ENCODE data around the gene RAB24. TPM values are rescaled to one million over a fixed set of nuclear protein-coding genes. Genes with fewer than 3 reads are reported as not detected.
"Not testable (repeated sequence)": the region's sequence is repeated elsewhere in the genome, so short reads cannot be mapped to it uniquely, and the experiment has no call there.

The RAB24 gene
- total RNA-seq, 1 donor from 2014 or later = 30.0 TPM

- Mint-ChIP-seq H3K27me3 (no peaks in the 10 kb centered on the region), H3K27ac (peak overlapping the region; percentile 11), H3K9me3 (ENCODE audit: low read depth) (no peaks in the 10 kb centered on the region), H3K36me3 (ENCODE audit: insufficient read depth) (peaks cover 33% of the 10 kb centered on the region), H3K4me1 (ENCODE audit: low read depth) (peaks cover 2% of the 10 kb centered on the region), H3K4me3 (ENCODE audit: low read depth) (no peak overlapping the region)
- no peak for DNase-seq (ENCODE audit: low spot score, unreplicated experiment)
- TF ChIP-seq CTCF (IDR thresholded peaks at IDR 0.05; ENCODE audit: unreplicated experiment) = no peak
Measured at GRCh38 chr5:177269232-177269895, 34.2 kb downstream of the RAB24 start.

GRCh38 chr5:177265395-177265794 is 38.1 kb downstream of the RAB24 start:
- Mint-ChIP-seq H3K27me3 (no peaks in the 10 kb centered on the region), H3K27ac (no peak overlapping the region), H3K4me3 (ENCODE audit: low read depth) (no peak overlapping the region), H3K36me3 (ENCODE audit: insufficient read depth) (peaks cover 38% of the 10 kb centered on the region), H3K4me1 (ENCODE audit: low read depth) (peaks cover 17% of the 10 kb centered on the region), H3K9me3 (ENCODE audit: low read depth) (no peaks in the 10 kb centered on the region)
- TF ChIP-seq CTCF (IDR thresholded peaks at IDR 0.05; ENCODE audit: unreplicated experiment) = no peak
- DNase-seq (ENCODE audit: low spot score, unreplicated experiment) = no peak

- no peak for DNase-seq (ENCODE audit: low spot score, unreplicated experiment)
- no peak overlapping the region for H3K4me3 Mint-ChIP-seq (ENCODE audit: low read depth)
- H3K4me1 Mint-ChIP-seq (ENCODE audit: low read depth) = peaks cover 17% of the 10 kb centered on the region
- no peaks in the 10 kb centered on the region for H3K9me3 Mint-ChIP-seq (ENCODE audit: low read depth)
- TF ChIP-seq CTCF (IDR thresholded peaks at IDR 0.05; ENCODE audit: unreplicated experiment) = no peak
- peaks cover 37% of the 10 kb centered on the region for H3K36me3 Mint-ChIP-seq (ENCODE audit: insufficient read depth)
- no peaks in the 10 kb centered on the region for H3K27me3 Mint-ChIP-seq
- no peak overlapping the region for H3K27ac Mint-ChIP-seq
Measured at GRCh38 chr5:177264178-177264577, 39.3 kb downstream of the RAB24 start.

- peak overlapping the region; percentile 49 for H3K27ac Mint-ChIP-seq
- H3K36me3 Mint-ChIP-seq (ENCODE audit: insufficient read depth) = peaks cover 39% of the 10 kb centered on the region
- no peak for TF ChIP-seq CTCF (IDR thresholded peaks at IDR 0.05; ENCODE audit: unreplicated experiment)
- H3K4me3 Mint-ChIP-seq (ENCODE audit: low read depth) = no peak overlapping the region
- no peaks in the 10 kb centered on the region for H3K9me3 Mint-ChIP-seq (ENCODE audit: low read depth)
- H3K27me3 Mint-ChIP-seq = no peaks in the 10 kb centered on the region
- no peak for DNase-seq (ENCODE audit: low spot score, unreplicated experiment)
- peaks cover 17% of the 10 kb centered on the region for H3K4me1 Mint-ChIP-seq (ENCODE audit: low read depth)
Measured at GRCh38 chr5:177261510-177261909, 42.0 kb downstream of the RAB24 start.

- no peak for TF ChIP-seq CTCF (IDR thresholded peaks at IDR 0.05; ENCODE audit: unreplicated experiment)
- no peak for DNase-seq (ENCODE audit: low spot score, unreplicated experiment)
- peaks cover 17% of the 10 kb centered on the region for H3K4me1 Mint-ChIP-seq (ENCODE audit: low read depth)
- no peak overlapping the region for H3K27ac Mint-ChIP-seq
- H3K9me3 Mint-ChIP-seq (ENCODE audit: low read depth) = no peaks in the 10 kb centered on the region
- H3K36me3 Mint-ChIP-seq (ENCODE audit: insufficient read depth) = peaks cover 37% of the 10 kb centered on the region
- no peak overlapping the region for H3K4me3 Mint-ChIP-seq (ENCODE audit: low read depth)
- H3K27me3 Mint-ChIP-seq = no peaks in the 10 kb centered on the region
Measured at GRCh38 chr5:177260961-177261360, 42.6 kb downstream of the RAB24 start.

GRCh38 chr5:177258711-177259110 is 44.8 kb downstream of the RAB24 start:
- peaks cover 37% of the 10 kb centered on the region for H3K36me3 Mint-ChIP-seq (ENCODE audit: insufficient read depth)
- not testable (repeated sequence) for H3K27me3 Mint-ChIP-seq; H3K9me3 Mint-ChIP-seq (ENCODE audit: low read depth); H3K27ac Mint-ChIP-seq; H3K4me3 Mint-ChIP-seq (ENCODE audit: low read depth); DNase-seq (ENCODE audit: low spot score, unreplicated experiment)
- peaks cover 17% of the 10 kb centered on the region for H3K4me1 Mint-ChIP-seq (ENCODE audit: low read depth)

All from progenitor cell of endocrine pancreas (in vitro differentiated cells).